K562 (cell line): Measurements from ENCODE around the gene TLCD4. TPM values are rescaled to one million over a fixed set of nuclear protein-coding genes. Genes with fewer than 3 reads are reported as not detected.

Source experiments
- ATAC-seq: fragments of 200-7000 bp; cut with Tn5 transposase; 3 replicates; pipeline ENCODE4 v1.9.1; 2020; ENCODE audit warnings: moderate library complexity
- BruUV-seq: library from RNA; stranded (reverse); fragments of 400-500 nt; replicated peaks from 2 replicates; lab custom pipeline; 2021; lab: Mats Ljungman, UMichigan
- CTCF ChIA-PET: fragments of 300-600 bp; formaldehyde crosslinking; extraction: SDS; loops from one replicate; lab custom pipeline; 2021; ENCODE audit warnings: low intra/inter-chr PET ratio; lab: Yijun Ruan, JAX
- POLR2A ChIA-PET: fragments of 300-600, 350-650 bp; sonication (Branson Sonifier 250); formaldehyde crosslinking; extraction: SDS; loops from one replicate; lab custom pipeline; 2021; ENCODE audit warnings: antibody characterized with exemption, inconsistent platforms; lab: Yijun Ruan, JAX
- DNase-seq, 4 experiments: peaks; one replicate each; pipeline versions ENCODE4 v3.0.0 to v3.0.0-alpha.2; 2011 to 2018; ENCODE audit warnings: low spot score in 3 of 4, mixed read lengths in 3 of 4; ENCODE audit errors: extremely low read depth in 1 of 4
- FAIRE-seq: peaks from 2 replicates; lab custom pipeline; 2011; peaks lifted over from hg19 to GRCh38; lab: Jason Lieb, UNC
- H2AFZ ChIP-seq: 2 replicates; pipeline ENCODE4 v1.6.0; 2011; ENCODE audit warnings: low read depth, low read length, control low read depth, inconsistent platforms
- H3K27ac ChIP-seq: fragments of 200-600 bp; 3 replicates; pipeline ENCODE4 v1.8.0; 2011; ENCODE audit warnings: low read depth, mild to moderate bottlenecking, control low read depth, inconsistent platforms, low read length, moderate library complexity, mixed read lengths; ENCODE audit errors: extremely low read depth
- H3K27me3 ChIP-seq, 2 experiments: fragments of 300-600 bp in 1 of 2; 2 replicates in 1 of 2; 3 replicates in 1 of 2; pipeline versions ENCODE4 v1.6.0 to v1.8.0; 2011; ENCODE audit warnings: inconsistent platforms in 2 of 2, low read length in 2 of 2, mild to moderate bottlenecking in 1 of 2, mixed read lengths in 1 of 2, moderate library complexity in 1 of 2; ENCODE audit not compliant: control insufficient read depth in 2 of 2, insufficient read depth in 2 of 2
- H3K36me3 ChIP-seq: fragments of 300-600 bp; 3 replicates; pipeline ENCODE4 v1.8.0; 2011; ENCODE audit warnings: mild to moderate bottlenecking, low read length, inconsistent platforms; ENCODE audit not compliant: control insufficient read depth, insufficient read depth
- H3K4me1 ChIP-seq, 2 experiments: fragments of 200-600 bp in 1 of 2; replicated peaks in 1 of 2; 2 replicates in 1 of 2; 3 replicates in 1 of 2; pipeline versions ENCODE4 v1.5.1 to v1.8.0; 2011; ENCODE audit warnings: inconsistent platforms in 2 of 2, low read length in 2 of 2, mild to moderate bottlenecking in 1 of 2, mixed read lengths in 1 of 2, moderate library complexity in 1 of 2; ENCODE audit not compliant: control insufficient read depth in 2 of 2, insufficient read depth in 2 of 2
- H3K4me2 ChIP-seq: 2 replicates; pipeline ENCODE4 v1.6.1; 2011; ENCODE audit warnings: low read length, control low read depth, inconsistent platforms, mixed read lengths; ENCODE audit not compliant: insufficient read depth
- H3K4me3 ChIP-seq: fragments of 200-600 bp; sonication (generic), shearing (Covaris generic); 2 replicates; pipeline ENCODE4 v1.5.1; 2016; ENCODE audit warnings: control low read depth, inconsistent platforms
- H3K79me2 ChIP-seq: fragments of 200-600 bp; 3 replicates; pipeline ENCODE4 v1.8.0; 2011; ENCODE audit warnings: low read length, inconsistent platforms; ENCODE audit not compliant: control insufficient read depth, insufficient read depth
- H3K9ac ChIP-seq, 2 experiments: 2 replicates each; pipeline versions ENCODE4 v1.6.0 to v1.6.1; 2011; ENCODE audit warnings: low read depth in 2 of 2, low read length in 2 of 2, control low read depth in 1 of 2, inconsistent platforms in 1 of 2, mild to moderate bottlenecking in 1 of 2, mixed read lengths in 1 of 2; ENCODE audit not compliant: insufficient read depth in 1 of 2
- H3K9me1 ChIP-seq: one replicate; pipeline ENCODE4 v1.6.0; 2011; ENCODE audit warnings: inconsistent platforms, mild to moderate bottlenecking, low read length, moderate library complexity; ENCODE audit not compliant: control insufficient read depth, insufficient read depth
- H3K9me3 ChIP-seq: replicated peaks from 2 replicates; pipeline ENCODE4 v1.5.1; 2011; ENCODE audit warnings: low read depth, low read length, inconsistent platforms; ENCODE audit not compliant: control insufficient read depth, insufficient read depth
- H4K20me1 ChIP-seq: replicated peaks from 2 replicates; pipeline ENCODE4 v1.6.1; 2011; ENCODE audit warnings: low read length, inconsistent platforms, mixed read lengths; ENCODE audit not compliant: control insufficient read depth, insufficient read depth
- ARID2 ChIP-seq: fragments of 450-650 bp; IDR thresholded peaks from 2 replicates; pipeline ENCODE4 v1.6.1; 2017; ENCODE audit warnings: antibody characterized with exemption, mild to moderate bottlenecking
- FOXA1 ChIP-seq: fragments of 450-650 bp; IDR thresholded peaks from 2 replicates; pipeline ENCODE4 v1.6.1; 2016; ENCODE audit warnings: mild to moderate bottlenecking, borderline replicate concordance
- FOXM1 ChIP-seq, 2 experiments: fragments of 450-650 bp in 1 of 2; sonication (generic) in 1 of 2; formaldehyde crosslinking in 1 of 2; IDR thresholded peaks; 2 replicates each; pipeline versions ENCODE4 v1.6.1 to v1.9.0; 2017 to 2022; ENCODE audit warnings: low read depth in 2 of 2, mild to moderate bottlenecking in 2 of 2, missing genetic modification reagents in 1 of 2, moderate library complexity in 1 of 2
- HDAC2 ChIP-seq: fragments of 450-650 bp; IDR thresholded peaks from 2 replicates; pipeline ENCODE4 v1.6.1; 2016; ENCODE audit warnings: mild to moderate bottlenecking
- PURB ChIP-seq: sonication (generic); formaldehyde crosslinking; IDR thresholded peaks from 2 replicates; pipeline ENCODE4 v1.9.0; 2021; ENCODE audit warnings: low read depth, mild to moderate bottlenecking, missing genetic modification reagents
- SIRT6 ChIP-seq: IDR thresholded peaks from one replicate; pipeline ENCODE4 v1.6.1; 2012; ENCODE audit warnings: low read depth, mild to moderate bottlenecking, control low read depth, inconsistent platforms, low read length, moderate library complexity
- SREBF2 ChIP-seq: sonication (generic); formaldehyde crosslinking; IDR thresholded peaks from 2 replicates; pipeline ENCODE4 v1.4.0; 2020; ENCODE audit warnings: mild to moderate bottlenecking, missing genetic modification reagents
- ZNF197 ChIP-seq: fragments of 200-800 bp; sonication (Bioruptor generic); IDR thresholded peaks from 2 replicates; pipeline ENCODE4 v1.6.1; 2016; ENCODE audit warnings: low read depth, missing genetic modification characterization, missing compliant biosample characterization
- ZNF75A ChIP-seq: fragments of 450-650 bp; formaldehyde crosslinking; IDR thresholded peaks from 2 replicates; pipeline ENCODE4 v1.4.0; 2020; ENCODE audit warnings: mild to moderate bottlenecking
- WGBS: fragments of 100-300 bp; shearing (Covaris generic); methylation state at CpG from one replicate; pipeline ENCODE4 v1.1.6; 2016; ENCODE audit warnings: low coverage, mixed read lengths; ENCODE audit not compliant: insufficient coverage; ENCODE audit errors: missing lambda C conversion rate; 5-methylcytosine and 5-hydroxymethylcytosine counted together
- in situ Hi-C: fragments of 300-500 bp; cut with MboI; formaldehyde crosslinking; loops from 4 replicates; pipeline ENCODE4 v1.15.0; 2018; ENCODE audit warnings: inconsistent platforms, mixed read lengths
- intact Hi-C: fragments of 100-400 bp; cut with micrococcal nuclease; formaldehyde crosslinking; loops from 2 replicates; pipeline ENCODE4 v1.14.2; 2022
- polyA plus RNA-seq, 8 experiments: library from polyadenylated mRNA; depleted of rRNA in 4 of 8; stranded (reverse) in 5 of 8; unstranded in 3 of 8; fragments of >200 nt; fragmentation: Nextera tagmentation in 2 of 8; fragmentation: Illumina TruSeq in 1 of 8; extraction: Ambion mirVana in 2 of 8; extraction: Trizol in 1 of 8; gene quantifications; 2 replicates each; pipeline versions ENCODE4 v1.2.1 to v1.2.3, GENCODE V29; 2011 to 2014; ENCODE audit warnings: inconsistent platforms in 1 of 8, missing spikeins in 1 of 8
- total RNA-seq, 7 experiments: library from RNA; depleted of rRNA in 6 of 7; stranded (reverse); fragments of >200 nt in 6 of 7; fragmentation: Illumina TruSeq in 2 of 7; extraction: Trizol in 2 of 7; gene quantifications; 2 replicates each; pipeline versions ENCODE4 v1.2.1 to v1.2.3, GENCODE V29; 2011 to 2021; ENCODE audit warnings: low replicate concordance in 1 of 7
- TF ChIP-seq, protein P1 (sequence below), 3 experiments: fragments of 200-800 bp in 1 of 3; fragments of 250-450 bp in 1 of 3; fragments of 450-650 bp in 1 of 3; sonication (Bioruptor Pico) in 1 of 3; sonication (Bioruptor generic) in 1 of 3; formaldehyde crosslinking in 1 of 3; IDR thresholded peaks; 2 replicates each; pipeline versions ENCODE4 v1.6.1 to v1.8.0; 2016 to 2022; ENCODE audit warnings: mild to moderate bottlenecking in 2 of 3, missing genetic modification characterization in 2 of 3, missing compliant biosample characterization in 1 of 3, moderate library complexity in 1 of 3
- TF ChIP-seq, protein P2 (sequence below): IDR thresholded peaks from 2 replicates; pipeline ENCODE4 v1.6.1; 2016; ENCODE audit warnings: missing genetic modification characterization, missing compliant biosample characterization

TLCD4 gene
- total and polyA plus RNA-seq, 9 of the 15 experiments (the other 6 are each of a cell fraction or from before 2014, with no cell fraction given), result 3.5 to 19.8 (median 7.6) TPM

DNA sequence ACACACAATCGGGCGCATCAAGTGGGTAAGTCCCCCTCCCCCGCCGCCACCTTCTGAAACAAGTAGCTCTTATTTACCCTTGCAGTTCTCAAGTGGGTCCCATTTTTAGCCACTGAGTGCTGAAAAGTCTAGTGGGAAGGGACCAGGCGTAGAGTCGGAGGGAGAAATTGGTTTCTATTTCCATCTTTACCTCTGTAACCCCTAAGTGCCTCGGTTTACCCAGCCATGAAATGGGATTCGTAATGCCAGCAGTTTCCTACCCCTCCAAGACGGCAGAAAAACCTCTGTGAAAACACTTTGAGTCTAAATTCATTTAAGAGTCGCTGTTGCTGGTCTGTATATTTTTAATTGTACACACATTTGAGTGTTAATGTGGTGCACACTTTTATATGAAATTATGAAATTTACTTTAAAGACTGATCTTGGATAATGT, 928 bp downstream of the TLCD4 start:
- Histone ChIP-seq H2AFZ (peak overlapping the region; percentile 95), H3K4me3 (peak overlapping the region; percentile 83), H3K9ac (peak overlapping the region; percentile 84 to 91), H3K9me1 (no peaks in the 10 kb centered on the region), H3K4me2 (peak overlapping the region; percentile 87), H3K79me2 (peaks cover 63% of the 10 kb centered on the region), H3K4me1 (peaks cover 21 to 46% of the 10 kb centered on the region in 2 experiments; a peak in 4 of 5 replicates), H3K36me3 (peaks cover 2% of the 10 kb centered on the region; the same call in 1 of the 3 replicates), H3K9me3 (no peaks in the 10 kb centered on the region), H4K20me1 (no peaks in the 10 kb centered on the region; the same call in 1 of the 2 replicates), H3K27ac (peak overlapping the region; percentile 81; the same call in 2 of the 3 replicates), H3K27me3 (no peaks in the 10 kb centered on the region)
- BruUV-seq, result no TSS peak
- CTCF ChIA-PET, result no interaction called here
- in situ Hi-C loops, result loop anchor here (5.0 kb wide), 1 partner anchor 36 kb away; no protein-coding TSS in a partner anchor
- intact Hi-C loops, result no loop called here
- FAIRE-seq (no peak), DNase-seq (peak in 1 of 4 experiments; percentile 50), ATAC-seq (no peak)
- POLR2A ChIA-PET, result interaction anchor here (0.8 to 3.1 kb wide), 7 partner anchors 11 to 116 kb away, joined by 3 to 26 read pairs (median 4); partner anchors contain the start of genes ALG14 and RWDD3
- WGBS, result 3% methylated on average over 10 of the region's 10 CpGs
- TF ChIP-seq FOXA1, result no peak
- no peak for TF ChIP-seq SIRT6
- TF ChIP-seq ARID2, result 0 out of 2 replicates have a peak, but pooled peaks have one; percentile 8
- TF ChIP-seq, protein P1, sequence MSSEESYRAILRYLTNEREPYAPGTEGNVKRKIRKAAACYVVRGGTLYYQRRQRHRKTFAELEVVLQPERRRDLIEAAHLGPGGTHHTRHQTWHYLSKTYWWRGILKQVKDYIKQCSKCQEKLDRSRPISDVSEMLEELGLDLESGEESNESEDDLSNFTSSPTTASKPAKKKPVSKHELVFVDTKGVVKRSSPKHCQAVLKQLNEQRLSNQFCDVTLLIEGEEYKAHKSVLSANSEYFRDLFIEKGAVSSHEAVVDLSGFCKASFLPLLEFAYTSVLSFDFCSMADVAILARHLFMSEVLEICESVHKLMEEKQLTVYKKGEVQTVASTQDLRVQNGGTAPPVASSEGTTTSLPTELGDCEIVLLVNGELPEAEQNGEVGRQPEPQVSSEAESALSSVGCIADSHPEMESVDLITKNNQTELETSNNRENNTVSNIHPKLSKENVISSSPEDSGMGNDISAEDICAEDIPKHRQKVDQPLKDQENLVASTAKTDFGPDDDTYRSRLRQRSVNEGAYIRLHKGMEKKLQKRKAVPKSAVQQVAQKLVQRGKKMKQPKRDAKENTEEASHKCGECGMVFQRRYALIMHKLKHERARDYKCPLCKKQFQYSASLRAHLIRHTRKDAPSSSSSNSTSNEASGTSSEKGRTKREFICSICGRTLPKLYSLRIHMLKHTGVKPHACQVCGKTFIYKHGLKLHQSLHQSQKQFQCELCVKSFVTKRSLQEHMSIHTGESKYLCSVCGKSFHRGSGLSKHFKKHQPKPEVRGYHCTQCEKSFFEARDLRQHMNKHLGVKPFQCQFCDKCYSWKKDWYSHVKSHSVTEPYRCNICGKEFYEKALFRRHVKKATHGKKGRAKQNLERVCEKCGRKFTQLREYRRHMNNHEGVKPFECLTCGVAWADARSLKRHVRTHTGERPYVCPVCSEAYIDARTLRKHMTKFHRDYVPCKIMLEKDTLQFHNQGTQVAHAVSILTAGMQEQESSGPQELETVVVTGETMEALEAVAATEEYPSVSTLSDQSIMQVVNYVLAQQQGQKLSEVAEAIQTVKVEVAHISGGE (CRISPR knock-in tag; IDR thresholded peaks at IDR 0.05), result no peak
- TF ChIP-seq PURB (CRISPR knock-in tag), result no peak
- no peak for TF ChIP-seq ZNF75A (CRISPR knock-in tag)
- TF ChIP-seq ZNF197, result no peak
- TF ChIP-seq FOXM1 (IDR thresholded peaks at IDR 0.05; ENCODE audit: low read depth), result 0 out of 2 replicates have a peak, but pooled peaks have one; percentile 19
- TF ChIP-seq FOXM1 (CRISPR knock-in tag; IDR thresholded peaks at IDR 0.05; ENCODE audit: low read depth), result no peak
- TF ChIP-seq SREBF2, result no peak
- TF ChIP-seq, protein P2, sequence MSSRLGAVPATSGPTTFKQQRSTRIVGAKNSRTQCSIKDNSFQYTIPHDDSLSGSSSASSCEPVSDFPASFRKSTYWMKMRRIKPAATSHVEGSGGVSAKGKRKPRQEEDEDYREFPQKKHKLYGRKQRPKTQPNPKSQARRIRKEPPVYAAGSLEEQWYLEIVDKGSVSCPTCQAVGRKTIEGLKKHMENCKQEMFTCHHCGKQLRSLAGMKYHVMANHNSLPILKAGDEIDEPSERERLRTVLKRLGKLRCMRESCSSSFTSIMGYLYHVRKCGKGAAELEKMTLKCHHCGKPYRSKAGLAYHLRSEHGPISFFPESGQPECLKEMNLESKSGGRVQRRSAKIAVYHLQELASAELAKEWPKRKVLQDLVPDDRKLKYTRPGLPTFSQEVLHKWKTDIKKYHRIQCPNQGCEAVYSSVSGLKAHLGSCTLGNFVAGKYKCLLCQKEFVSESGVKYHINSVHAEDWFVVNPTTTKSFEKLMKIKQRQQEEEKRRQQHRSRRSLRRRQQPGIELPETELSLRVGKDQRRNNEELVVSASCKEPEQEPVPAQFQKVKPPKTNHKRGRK, result no peak
- peak; percentile 50; the same call in 1 of the 2 replicates for TF ChIP-seq HDAC2
